ENCODE data around the gene ABHD1. TPM values are rescaled to one million over a fixed set of nuclear protein-coding genes. Genes with fewer than 3 reads are reported as not detected.
"Not testable (repeated sequence)": the region's sequence is repeated elsewhere in the genome, so short reads cannot be mapped to it uniquely, and the experiment has no call there.

Gene ABHD1
- total and polyA plus RNA-seq, 2 experiments from 2014 or later, result 0.38 to 0.55 TPM

DNA sequence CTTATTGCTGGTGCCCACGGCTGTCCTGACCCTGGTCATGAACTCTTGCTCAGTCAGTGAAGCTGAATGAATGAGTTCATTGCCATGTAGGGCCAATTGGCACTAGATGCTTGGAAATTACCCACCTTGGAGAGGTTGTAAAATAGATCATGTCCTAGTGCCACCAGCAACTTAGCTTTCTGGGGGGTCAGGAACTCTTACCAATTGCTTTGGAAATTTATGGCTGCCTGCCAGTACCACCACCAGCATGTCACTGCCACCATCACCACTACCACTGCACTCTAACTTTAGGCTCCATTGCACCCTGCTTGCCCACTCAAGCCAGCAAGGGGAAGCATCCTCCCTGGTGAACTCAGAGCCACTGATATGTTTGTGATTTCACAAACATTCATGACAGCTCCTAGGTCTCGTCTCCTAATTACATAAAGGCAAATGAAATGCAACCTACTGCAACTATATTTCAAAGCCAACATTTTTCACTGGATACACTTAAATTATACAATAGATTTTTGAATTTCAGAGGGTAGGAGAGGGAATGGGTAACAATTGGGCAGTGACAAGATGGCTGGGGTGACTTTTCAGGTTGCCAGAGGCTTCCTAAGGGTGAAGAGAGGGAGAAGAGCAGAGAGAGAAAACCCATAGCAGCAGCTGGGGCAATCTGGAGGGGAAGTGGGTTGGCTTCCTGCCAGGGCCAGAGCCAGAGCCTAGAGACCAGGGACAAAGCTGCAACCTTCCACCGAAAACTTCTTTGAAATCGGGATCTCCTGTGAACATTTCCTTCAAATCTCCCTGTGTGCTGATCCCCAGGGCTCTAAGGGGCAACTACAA is 48.7 kb upstream of the ABHD1 start (continued):
- TF ChIP-seq, protein P1, sequence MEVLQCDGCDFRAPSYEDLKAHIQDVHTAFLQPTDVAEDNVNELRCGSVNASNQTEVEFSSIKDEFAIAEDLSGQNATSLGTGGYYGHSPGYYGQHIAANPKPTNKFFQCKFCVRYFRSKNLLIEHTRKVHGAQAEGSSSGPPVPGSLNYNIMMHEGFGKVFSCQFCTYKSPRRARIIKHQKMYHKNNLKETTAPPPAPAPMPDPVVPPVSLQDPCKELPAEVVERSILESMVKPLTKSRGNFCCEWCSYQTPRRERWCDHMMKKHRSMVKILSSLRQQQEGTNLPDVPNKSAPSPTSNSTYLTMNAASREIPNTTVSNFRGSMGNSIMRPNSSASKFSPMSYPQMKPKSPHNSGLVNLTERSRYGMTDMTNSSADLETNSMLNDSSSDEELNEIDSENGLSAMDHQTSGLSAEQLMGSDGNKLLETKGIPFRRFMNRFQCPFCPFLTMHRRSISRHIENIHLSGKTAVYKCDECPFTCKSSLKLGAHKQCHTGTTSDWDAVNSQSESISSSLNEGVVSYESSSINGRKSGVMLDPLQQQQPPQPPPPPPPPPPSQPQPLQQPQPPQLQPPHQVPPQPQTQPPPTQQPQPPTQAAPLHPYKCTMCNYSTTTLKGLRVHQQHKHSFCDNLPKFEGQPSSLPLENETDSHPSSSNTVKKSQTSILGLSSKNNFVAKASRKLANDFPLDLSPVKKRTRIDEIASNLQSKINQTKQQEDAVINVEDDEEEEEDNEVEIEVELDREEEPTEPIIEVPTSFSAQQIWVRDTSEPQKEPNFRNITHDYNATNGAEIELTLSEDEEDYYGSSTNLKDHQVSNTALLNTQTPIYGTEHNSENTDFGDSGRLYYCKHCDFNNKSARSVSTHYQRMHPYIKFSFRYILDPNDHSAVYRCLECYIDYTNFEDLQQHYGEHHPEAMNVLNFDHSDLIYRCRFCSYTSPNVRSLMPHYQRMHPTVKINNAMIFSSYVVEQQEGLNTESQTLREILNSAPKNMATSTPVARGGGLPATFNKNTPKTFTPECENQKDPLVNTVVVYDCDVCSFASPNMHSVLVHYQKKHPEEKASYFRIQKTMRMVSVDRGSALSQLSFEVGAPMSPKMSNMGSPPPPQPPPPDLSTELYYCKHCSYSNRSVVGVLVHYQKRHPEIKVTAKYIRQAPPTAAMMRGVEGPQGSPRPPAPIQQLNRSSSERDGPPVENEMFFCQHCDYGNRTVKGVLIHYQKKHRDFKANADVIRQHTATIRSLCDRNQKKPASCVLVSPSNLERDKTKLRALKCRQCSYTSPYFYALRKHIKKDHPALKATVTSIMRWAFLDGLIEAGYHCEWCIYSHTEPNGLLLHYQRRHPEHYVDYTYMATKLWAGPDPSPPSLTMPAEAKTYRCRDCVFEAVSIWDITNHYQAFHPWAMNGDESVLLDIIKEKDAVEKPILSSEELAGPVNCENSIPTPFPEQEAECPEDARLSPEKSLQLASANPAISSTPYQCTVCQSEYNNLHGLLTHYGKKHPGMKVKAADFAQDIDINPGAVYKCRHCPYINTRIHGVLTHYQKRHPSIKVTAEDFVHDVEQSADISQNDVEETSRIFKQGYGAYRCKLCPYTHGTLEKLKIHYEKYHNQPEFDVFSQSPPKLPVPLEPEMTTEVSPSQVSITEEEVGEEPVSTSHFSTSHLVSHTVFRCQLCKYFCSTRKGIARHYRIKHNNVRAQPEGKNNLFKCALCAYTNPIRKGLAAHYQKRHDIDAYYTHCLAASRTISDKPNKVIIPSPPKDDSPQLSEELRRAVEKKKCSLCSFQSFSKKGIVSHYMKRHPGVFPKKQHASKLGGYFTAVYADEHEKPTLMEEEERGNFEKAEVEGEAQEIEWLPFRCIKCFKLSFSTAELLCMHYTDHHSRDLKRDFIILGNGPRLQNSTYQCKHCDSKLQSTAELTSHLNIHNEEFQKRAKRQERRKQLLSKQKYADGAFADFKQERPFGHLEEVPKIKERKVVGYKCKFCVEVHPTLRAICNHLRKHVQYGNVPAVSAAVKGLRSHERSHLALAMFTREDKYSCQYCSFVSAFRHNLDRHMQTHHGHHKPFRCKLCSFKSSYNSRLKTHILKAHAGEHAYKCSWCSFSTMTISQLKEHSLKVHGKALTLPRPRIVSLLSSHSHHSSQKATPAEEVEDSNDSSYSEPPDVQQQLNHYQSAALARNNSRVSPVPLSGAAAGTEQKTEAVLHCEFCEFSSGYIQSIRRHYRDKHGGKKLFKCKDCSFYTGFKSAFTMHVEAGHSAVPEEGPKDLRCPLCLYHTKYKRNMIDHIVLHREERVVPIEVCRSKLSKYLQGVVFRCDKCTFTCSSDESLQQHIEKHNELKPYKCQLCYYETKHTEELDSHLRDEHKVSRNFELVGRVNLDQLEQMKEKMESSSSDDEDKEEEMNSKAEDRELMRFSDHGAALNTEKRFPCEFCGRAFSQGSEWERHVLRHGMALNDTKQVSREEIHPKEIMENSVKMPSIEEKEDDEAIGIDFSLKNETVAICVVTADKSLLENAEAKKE (CRISPR knock-in tag; IDR thresholded peaks at IDR 0.05), result no peak
- TF ChIP-seq STAT1 (IDR thresholded peaks at IDR 0.05; ENCODE audit: unreplicated experiment), result no peak
- TF ChIP-seq POLR2AphosphoS5 (IDR thresholded peaks at IDR 0.05; ENCODE audit: low read depth), result no peak
- no peak for TF ChIP-seq EZH2phosphoT487 (IDR thresholded peaks at IDR 0.05; ENCODE audit: unreplicated experiment)
- TF ChIP-seq NANOG (IDR thresholded peaks at IDR 0.05; ENCODE audit: borderline replicate concordance), result no peak
- TF ChIP-seq CREB1 (CRISPR knock-in tag; IDR thresholded peaks at IDR 0.05; ENCODE audit: low read depth), result no peak
- no peak for TF ChIP-seq ZNF331 (CRISPR knock-in tag; IDR thresholded peaks at IDR 0.05; ENCODE audit: low read depth)
- TF ChIP-seq, protein P2, sequence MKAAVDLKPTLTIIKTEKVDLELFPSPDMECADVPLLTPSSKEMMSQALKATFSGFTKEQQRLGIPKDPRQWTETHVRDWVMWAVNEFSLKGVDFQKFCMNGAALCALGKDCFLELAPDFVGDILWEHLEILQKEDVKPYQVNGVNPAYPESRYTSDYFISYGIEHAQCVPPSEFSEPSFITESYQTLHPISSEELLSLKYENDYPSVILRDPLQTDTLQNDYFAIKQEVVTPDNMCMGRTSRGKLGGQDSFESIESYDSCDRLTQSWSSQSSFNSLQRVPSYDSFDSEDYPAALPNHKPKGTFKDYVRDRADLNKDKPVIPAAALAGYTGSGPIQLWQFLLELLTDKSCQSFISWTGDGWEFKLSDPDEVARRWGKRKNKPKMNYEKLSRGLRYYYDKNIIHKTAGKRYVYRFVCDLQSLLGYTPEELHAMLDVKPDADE (IDR thresholded peaks at IDR 0.05), result no peak
- no peak for TF ChIP-seq JUNB (IDR thresholded peaks at IDR 0.05; ENCODE audit: unreplicated experiment)
- TF ChIP-seq, protein P3, sequence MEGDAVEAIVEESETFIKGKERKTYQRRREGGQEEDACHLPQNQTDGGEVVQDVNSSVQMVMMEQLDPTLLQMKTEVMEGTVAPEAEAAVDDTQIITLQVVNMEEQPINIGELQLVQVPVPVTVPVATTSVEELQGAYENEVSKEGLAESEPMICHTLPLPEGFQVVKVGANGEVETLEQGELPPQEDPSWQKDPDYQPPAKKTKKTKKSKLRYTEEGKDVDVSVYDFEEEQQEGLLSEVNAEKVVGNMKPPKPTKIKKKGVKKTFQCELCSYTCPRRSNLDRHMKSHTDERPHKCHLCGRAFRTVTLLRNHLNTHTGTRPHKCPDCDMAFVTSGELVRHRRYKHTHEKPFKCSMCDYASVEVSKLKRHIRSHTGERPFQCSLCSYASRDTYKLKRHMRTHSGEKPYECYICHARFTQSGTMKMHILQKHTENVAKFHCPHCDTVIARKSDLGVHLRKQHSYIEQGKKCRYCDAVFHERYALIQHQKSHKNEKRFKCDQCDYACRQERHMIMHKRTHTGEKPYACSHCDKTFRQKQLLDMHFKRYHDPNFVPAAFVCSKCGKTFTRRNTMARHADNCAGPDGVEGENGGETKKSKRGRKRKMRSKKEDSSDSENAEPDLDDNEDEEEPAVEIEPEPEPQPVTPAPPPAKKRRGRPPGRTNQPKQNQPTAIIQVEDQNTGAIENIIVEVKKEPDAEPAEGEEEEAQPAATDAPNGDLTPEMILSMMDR (conservative IDR thresholded peaks at IDR 0.05; ENCODE audit: low read depth in 2 of 2), result no peak

DNA sequence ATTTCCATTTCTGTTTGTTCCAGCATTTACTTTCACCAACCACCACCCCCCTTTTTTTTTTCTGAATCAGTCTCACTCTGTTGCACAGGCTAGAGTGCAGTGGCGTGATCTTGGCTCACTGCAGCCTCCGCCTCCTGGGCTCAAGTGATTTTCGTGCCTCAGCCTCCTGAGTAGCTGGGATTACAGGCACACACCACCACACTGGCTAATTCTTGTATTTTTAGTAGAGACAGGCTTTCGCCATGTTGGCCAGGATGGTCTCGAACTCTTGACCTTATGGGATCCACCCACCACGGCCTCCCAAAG is 48.1 kb upstream of the ABHD1 start:
- not testable (repeated sequence) for DNase-seq (ENCODE audit: low spot score); ATAC-seq; H3F3A ChIP-seq (replicated peaks; ENCODE audit: low read depth); H3K4me2 ChIP-seq; H3K27ac Mint-ChIP-seq; H3K79me2 ChIP-seq (replicated peaks; ENCODE audit: insufficient read depth); H3K4me3 ChIP-seq; H3K27me3 ChIP-seq (ENCODE audit: insufficient read depth); H4K20me1 ChIP-seq (replicated peaks; ENCODE audit: insufficient read depth); H3K36me3 ChIP-seq (ENCODE audit: insufficient read depth); H3K9me2 ChIP-seq (ENCODE audit: insufficient read depth); H3K27ac ChIP-seq (ENCODE audit: low read depth); H3K9me3 Mint-ChIP-seq; H3K36me3 Mint-ChIP-seq (ENCODE audit: low read depth); H2AFZ ChIP-seq; H3K4me3 Mint-ChIP-seq
- Mint-ChIP-seq H3K4me1 (peaks cover 22% of the 10 kb centered on the region), H3K27me3 (ENCODE audit: insufficient read depth, low read depth, poor library complexity) (peaks cover 18% of the 10 kb centered on the region)
- H3K4me1 ChIP-seq (ENCODE audit: insufficient read depth), result peaks cover 13% of the 10 kb centered on the region

All from GM23338 (cell line).